ENCODE results near the gene PCNT. TPM values are rescaled to one million over a fixed set of nuclear protein-coding genes. Genes with fewer than 3 reads are reported as not detected.

PCNT gene
- total and polyA plus RNA-seq, 4 experiments from 2014 or later: 2.0 to 52.1 (median 36.1) TPM

GRCh38 chr21:46285761-46286647 lies 38.0 kb upstream of the PCNT start, which contains the start of gene YBEY:
Gene YBEY (plus strand): TSS chr21:46286342. CDS start chr21:46286914, 572 bp downstream.
- peak; percentile 80 to 84 (median 81) for DNase-seq
- Mint-ChIP-seq H3K9me3 (no peaks in the 10 kb centered on the region), H3K4me3 (peak within 1 kb of the TSS; percentile 95 to 100 (median 98)), H3K27ac (peak within 1 kb of the TSS; percentile 87 to 99 (median 98)), H3K27me3 (peaks cover 0 to 2% of the 10 kb centered on the region in 2 donors), H3K36me3 (peaks cover 17 to 38% of the 10 kb centered on the region in 2 donors), H3K4me1 (peaks cover 31 to 74% (median 52%) of the 10 kb centered on the region in 4 donors)
- intact Hi-C loops (cut with micrococcal nuclease): loop anchor here (1.0 to 10.0 kb wide), 5 partner anchors 10 to 311 kb away; partner anchors contain the start of gene PCNT
- Histone ChIP-seq H3K36me3 (ENCODE audit: insufficient read depth, low read length) (peaks cover 7% of the 10 kb centered on the region), H3K4me1 (ENCODE audit: insufficient read depth, low read length) (peaks cover 50% of the 10 kb centered on the region), H3K9me3 (ENCODE audit: control insufficient read depth in 1 of 2, low read length in 2 of 2) (no peaks in the 10 kb centered on the region), H3K27ac (ENCODE audit: low read depth, low read length) (peak within 1 kb of the TSS; percentile 69), H3K27me3 (ENCODE audit: insufficient read depth, low read length) (no peaks in the 10 kb centered on the region), H3K4me3 (ENCODE audit: low read length in 2 of 2) (peak within 1 kb of the TSS; percentile 71 to 78)
- ChIA-PET CTCF (ENCODE audit: partially characterized antibody) (interaction anchor here (0.6 to 3.1 kb wide), 5 partner anchors 35 to 143 kb away, joined by 3 to 19 read pairs (median 4); a partner anchor contains a TSS), POLR2A (ENCODE audit: partially characterized antibody) (interaction anchor here (0.6 to 2.5 kb wide), 9 partner anchors 9 to 173 kb away, joined by 3 to 16 read pairs (median 4); partner anchors contain the start of genes C21orf58, DIP2A and PCNT)

- Mint-ChIP-seq H3K36me3 (peaks cover 18 to 38% of the 10 kb centered on the region in 2 donors), H3K9me3 (no peaks in the 10 kb centered on the region), H3K27me3 (peaks cover 0 to 2% of the 10 kb centered on the region in 2 donors), H3K4me3 (peak overlapping the region; percentile 95 to 100 (median 98)), H3K27ac (peak overlapping the region; percentile 87 to 99 (median 98)), H3K4me1 (peaks cover 31 to 68% (median 51%) of the 10 kb centered on the region in 4 donors)
- Histone ChIP-seq H3K27ac (ENCODE audit: low read depth, low read length) (peak overlapping the region; percentile 69), H3K4me1 (ENCODE audit: insufficient read depth, low read length) (peaks cover 45% of the 10 kb centered on the region), H3K9me3 (ENCODE audit: control insufficient read depth in 1 of 2, low read length in 2 of 2) (no peaks in the 10 kb centered on the region), H3K4me3 (ENCODE audit: low read length in 2 of 2) (peak overlapping the region; percentile 63 to 71), H3K36me3 (ENCODE audit: insufficient read depth, low read length) (peaks cover 9% of the 10 kb centered on the region), H3K27me3 (ENCODE audit: insufficient read depth, low read length) (no peaks in the 10 kb centered on the region)
- ChIA-PET CTCF (ENCODE audit: partially characterized antibody) (no interaction called here), POLR2A (ENCODE audit: partially characterized antibody) (interaction anchor here (0.9 to 2.5 kb wide), 5 partner anchors 10 to 172 kb away, joined by 3 to 16 read pairs (median 4); partner anchors contain the start of genes C21orf58, DIP2A and PCNT)
- DNase-seq: no peak
- intact Hi-C loops (cut with micrococcal nuclease): loop anchor here (1.0 to 10.0 kb wide), 5 partner anchors 10 to 312 kb away; partner anchors contain the start of gene PCNT
Measured at GRCh38 chr21:46286648-46287002, 37.3 kb upstream of the PCNT start.

DNA sequence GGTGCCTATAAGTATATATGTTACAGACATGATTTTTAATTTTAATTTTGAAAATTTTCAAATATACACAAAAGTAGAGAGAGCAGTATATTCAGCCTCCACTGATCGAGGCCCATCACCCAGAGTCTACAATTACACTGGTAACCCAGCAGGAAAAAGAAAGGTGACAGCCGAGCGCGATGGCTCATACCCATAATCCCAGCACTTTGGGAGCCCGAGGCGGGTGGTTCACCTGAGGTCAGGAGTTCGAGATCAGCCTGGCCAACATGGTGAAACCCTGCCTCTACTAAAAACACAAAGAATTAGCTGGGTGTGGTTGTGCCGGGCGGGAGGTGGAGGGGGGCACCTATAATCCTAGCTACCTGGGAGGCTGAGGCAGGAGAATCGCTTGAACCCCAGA lies 36.4 kb upstream of the PCNT start:
- ChIA-PET POLR2A (ENCODE audit: partially characterized antibody) (no interaction called here), CTCF (ENCODE audit: partially characterized antibody) (interaction anchor here (1.3 kb wide), 1 partner anchor 19 kb away, joined by 3 read pairs; no protein-coding TSS in a partner anchor)
- peaks cover 25 to 41% of the 10 kb centered on the region in 2 donors for H3K36me3 Mint-ChIP-seq
- Histone ChIP-seq H3K27ac (ENCODE audit: low read depth, low read length) (no peak overlapping the region), H3K36me3 (ENCODE audit: insufficient read depth, low read length) (peaks cover 15% of the 10 kb centered on the region), H3K27me3 (ENCODE audit: insufficient read depth, low read length) (no peaks in the 10 kb centered on the region), H3K9me3 (ENCODE audit: control insufficient read depth in 1 of 2, low read length in 2 of 2) (no peaks in the 10 kb centered on the region), H3K4me1 (ENCODE audit: insufficient read depth, low read length) (peaks cover 37% of the 10 kb centered on the region), H3K4me3 (ENCODE audit: low read length in 2 of 2) (no peak overlapping the region)
- H3K4me1 Mint-ChIP-seq: peaks cover 31 to 64% (median 48%) of the 10 kb centered on the region in 4 donors
- intact Hi-C loops (cut with micrococcal nuclease): loop anchor here (5.0 to 10.0 kb wide), 2 partner anchors 55 to 313 kb away; no protein-coding TSS in a partner anchor
- H3K27me3 Mint-ChIP-seq: peaks cover 0 to 2% of the 10 kb centered on the region in 2 donors
- H3K27ac Mint-ChIP-seq: peak overlapping the region in 2 of 7 donors; percentile 87 to 98
- H3K4me3 Mint-ChIP-seq: peak overlapping the region in 3 of 8 donors; percentile 25 to 54 (median 35)
- no peaks in the 10 kb centered on the region for H3K9me3 Mint-ChIP-seq
- DNase-seq: no peak

DNA sequence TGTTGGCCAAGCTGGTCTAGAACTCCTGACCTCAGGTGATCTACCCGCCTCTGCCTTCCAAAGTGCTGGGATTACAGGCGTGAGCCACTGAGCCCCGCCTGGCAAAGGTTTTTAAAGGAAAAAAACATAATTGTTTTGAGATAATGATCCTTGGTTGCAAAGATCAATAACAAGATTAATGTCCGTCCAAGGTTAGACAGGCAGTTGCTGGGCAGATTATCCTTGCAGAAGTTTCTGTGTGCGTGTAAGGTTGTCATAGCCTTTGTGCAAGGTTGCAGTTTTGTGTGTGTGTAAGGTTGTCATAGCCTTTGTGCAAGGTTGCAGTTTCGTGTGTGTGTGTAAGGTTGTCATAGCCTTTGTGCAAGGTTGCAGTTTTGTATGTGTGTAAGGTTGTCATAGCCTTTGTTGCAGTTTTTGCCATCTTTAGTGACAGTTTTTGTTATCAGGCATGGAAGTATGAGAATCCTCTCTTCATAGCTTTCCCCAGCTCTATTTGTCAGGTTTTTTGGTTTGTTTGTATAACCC lies 34.2 kb upstream of the PCNT start:
- Histone ChIP-seq H3K27ac (ENCODE audit: low read depth, low read length) (no peak overlapping the region), H3K4me1 (ENCODE audit: insufficient read depth, low read length) (peaks cover 16% of the 10 kb centered on the region), H3K9me3 (ENCODE audit: control insufficient read depth in 1 of 2, low read length in 2 of 2) (no peaks in the 10 kb centered on the region), H3K27me3 (ENCODE audit: insufficient read depth, low read length) (no peaks in the 10 kb centered on the region), H3K4me3 (ENCODE audit: low read length in 2 of 2) (no peak overlapping the region), H3K36me3 (ENCODE audit: insufficient read depth, low read length) (peaks cover 7% of the 10 kb centered on the region)
- Mint-ChIP-seq H3K36me3 (peaks cover 17 to 27% of the 10 kb centered on the region in 2 donors), H3K27ac (peak overlapping the region in 2 of 7 donors; percentile 10 to 42), H3K4me1 (peaks cover 22 to 44% (median 33%) of the 10 kb centered on the region in 4 donors), H3K9me3 (peaks cover 0 to 3% (median 0%) of the 10 kb centered on the region in 8 donors), H3K27me3 (peaks cover 0 to 2% of the 10 kb centered on the region in 2 donors), H3K4me3 (peak overlapping the region in 2 of 8 donors; percentile 11 to 69)
- POLR2A ChIA-PET (ENCODE audit: partially characterized antibody): no interaction called here
- CTCF ChIA-PET (ENCODE audit: partially characterized antibody): interaction anchor here (0.7 to 1.0 kb wide), 2 partner anchors 146 to 1242 kb away, joined by 3 to 5 read pairs; no protein-coding TSS in a partner anchor
- intact Hi-C loops (cut with micrococcal nuclease): loop anchor here (5.0 to 10.0 kb wide), 2 partner anchors 57 to 315 kb away; no protein-coding TSS in a partner anchor
- DNase-seq: no peak

DNA sequence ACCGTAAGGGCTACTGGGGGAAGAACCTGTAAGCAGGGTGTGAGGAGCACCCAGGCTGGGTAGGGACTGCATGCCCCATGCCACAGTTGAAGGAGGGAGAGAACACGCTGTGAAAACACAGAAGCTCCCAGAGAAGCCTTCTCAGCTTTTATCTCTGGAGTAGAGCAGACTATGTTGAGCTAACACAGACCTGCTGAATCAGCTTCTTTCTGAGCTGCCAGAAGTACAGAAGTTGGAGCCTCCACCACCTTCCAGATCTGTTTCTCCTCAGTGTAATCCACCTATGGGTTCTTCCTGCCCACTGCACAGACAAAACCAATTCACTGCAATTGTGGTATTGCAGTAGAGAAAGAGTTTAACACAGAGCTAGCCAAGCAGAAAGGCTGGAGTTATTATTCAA lies 32.4 kb upstream of the PCNT start:
- Histone ChIP-seq H3K4me1 (ENCODE audit: insufficient read depth, low read length) (peaks cover 7% of the 10 kb centered on the region), H3K4me3 (ENCODE audit: low read length in 2 of 2) (no peak overlapping the region), H3K27me3 (ENCODE audit: insufficient read depth, low read length) (no peaks in the 10 kb centered on the region), H3K36me3 (ENCODE audit: insufficient read depth, low read length) (peaks cover 7% of the 10 kb centered on the region), H3K9me3 (ENCODE audit: control insufficient read depth in 1 of 2, low read length in 2 of 2) (no peaks in the 10 kb centered on the region), H3K27ac (ENCODE audit: low read depth, low read length) (no peak overlapping the region)
- CTCF ChIA-PET (ENCODE audit: partially characterized antibody): no interaction called here
- peaks cover 17% of the 10 kb centered on the region in 2 donors for H3K36me3 Mint-ChIP-seq
- intact Hi-C loops (cut with micrococcal nuclease): no loop called here
- H3K9me3 Mint-ChIP-seq: peaks cover 0 to 3% (median 0%) of the 10 kb centered on the region in 8 donors
- POLR2A ChIA-PET (ENCODE audit: partially characterized antibody): no interaction called here
- no peak overlapping the region for H3K4me3 Mint-ChIP-seq
- no peak for DNase-seq
- H3K4me1 Mint-ChIP-seq: peaks cover 18 to 36% (median 28%) of the 10 kb centered on the region in 4 donors
- H3K27me3 Mint-ChIP-seq: peaks cover 0 to under 1% of the 10 kb centered on the region in 2 donors
- no peak overlapping the region for H3K27ac Mint-ChIP-seq

- no peak for DNase-seq
- Histone ChIP-seq H3K27me3 (ENCODE audit: insufficient read depth, low read length) (no peaks in the 10 kb centered on the region), H3K27ac (ENCODE audit: low read depth, low read length) (no peak overlapping the region), H3K36me3 (ENCODE audit: insufficient read depth, low read length) (peaks cover 7% of the 10 kb centered on the region), H3K4me1 (ENCODE audit: insufficient read depth, low read length) (peaks cover 6% of the 10 kb centered on the region), H3K9me3 (ENCODE audit: control insufficient read depth in 1 of 2, low read length in 2 of 2) (no peaks in the 10 kb centered on the region), H3K4me3 (ENCODE audit: low read length in 2 of 2) (no peak overlapping the region)
- Mint-ChIP-seq H3K27me3 (no peaks in the 10 kb centered on the region), H3K36me3 (peaks cover 10 to 13% of the 10 kb centered on the region in 2 donors), H3K27ac (peak overlapping the region in 3 of 7 donors; percentile 11 to 65 (median 24)), H3K4me1 (peaks cover 9 to 22% (median 15%) of the 10 kb centered on the region in 4 donors), H3K4me3 (no peak overlapping the region), H3K9me3 (peaks cover 0 to 3% (median 0%) of the 10 kb centered on the region in 8 donors)
- intact Hi-C loops (cut with micrococcal nuclease): no loop called here
- ChIA-PET CTCF (ENCODE audit: partially characterized antibody) (no interaction called here), POLR2A (ENCODE audit: partially characterized antibody) (interaction anchor here (1.2 kb wide), 1 partner anchor 9 kb away, joined by 5 read pairs; the partner anchor contains the start of gene MCM3AP)
Measured at GRCh38 chr21:46294647-46295176, 29.2 kb upstream of the PCNT start.
